Measurements from ENCODE around the gene DMAC2.
"Not testable (repeated sequence)": the region's sequence is repeated elsewhere in the genome, so short reads cannot be mapped to it uniquely, and the experiment has no call there.

Gene DMAC2

DNA sequence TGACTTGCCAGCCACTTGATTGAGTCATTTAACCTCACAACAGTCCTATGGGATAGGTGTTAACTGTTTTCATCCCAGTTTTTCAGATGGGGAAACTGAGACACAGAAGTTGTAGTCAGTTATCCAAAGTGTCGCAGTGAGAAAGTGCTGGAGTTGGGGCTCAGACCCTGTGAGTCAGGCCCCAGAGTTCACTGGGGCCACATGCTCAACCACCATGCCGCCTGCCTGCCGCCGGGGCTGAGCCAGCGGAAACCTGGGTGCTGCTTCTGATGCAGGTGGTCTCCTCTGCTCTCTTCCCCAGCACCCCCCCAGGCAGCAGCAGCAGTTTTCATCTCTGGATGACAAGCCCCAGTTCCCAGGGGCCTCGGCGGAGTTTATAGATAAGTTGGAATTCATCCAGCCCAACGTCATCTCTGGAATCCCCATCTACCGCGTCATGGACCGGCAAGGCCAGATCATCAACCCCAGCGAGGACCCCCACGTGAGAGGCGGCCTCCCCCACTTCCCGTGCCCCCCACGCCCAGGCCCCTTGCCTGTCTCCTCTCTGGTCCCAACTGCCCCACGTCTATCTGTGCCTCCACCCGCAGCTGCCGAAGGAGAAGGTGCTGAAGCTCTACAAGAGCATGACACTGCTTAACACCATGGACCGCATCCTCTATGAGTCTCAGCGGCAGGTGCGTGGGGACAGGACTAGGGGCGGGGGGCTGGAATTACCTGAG is 29.2 kb downstream of the DMAC2 start:
- peaks cover 5% of the 10 kb centered on the region for H3K36me3 ChIP-seq (ENCODE audit: control insufficient read depth, insufficient read depth, low read length)
- WGBS, 2 experiments: 95 to 96% methylated on average over 23 of the region's 23 CpGs
- H3K4me3 ChIP-seq (ENCODE audit: insufficient read depth, low read depth, low read length): no peak overlapping the region
- no peaks in the 10 kb centered on the region for H3K9me3 ChIP-seq (ENCODE audit: control insufficient read depth, low read length)
- H3K27me3 ChIP-seq (ENCODE audit: control insufficient read depth, insufficient read depth, low read length, poor library complexity, severe bottlenecking): no peaks in the 10 kb centered on the region
- peaks cover 5% of the 10 kb centered on the region for H3K4me1 ChIP-seq (ENCODE audit: control insufficient read depth, insufficient read depth, low read length)
- no peak overlapping the region for H3K27ac ChIP-seq (ENCODE audit: insufficient read depth, low read depth, low read length, poor library complexity, severe bottlenecking)

DNA sequence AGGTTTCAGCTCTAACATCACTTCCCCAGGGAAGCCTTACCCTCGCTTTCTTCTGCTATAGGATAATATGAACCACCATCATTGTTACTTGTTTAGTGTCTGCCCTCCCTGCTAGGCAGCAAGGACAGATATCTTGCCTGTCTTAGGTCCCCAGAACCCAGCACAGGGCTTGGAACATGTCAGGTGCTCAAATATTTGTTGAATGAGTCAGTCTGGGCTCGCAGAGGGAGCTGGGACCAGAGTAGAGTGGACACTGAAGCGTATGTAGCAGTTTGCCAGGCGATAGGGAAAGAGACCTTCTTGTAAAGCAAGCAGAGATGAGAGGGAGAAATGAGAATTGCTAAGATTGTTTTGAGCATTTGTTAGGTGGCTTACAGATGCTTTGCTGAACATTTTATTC is 30.4 kb downstream of the DMAC2 start:
- H3K4me3 ChIP-seq (ENCODE audit: insufficient read depth, low read depth, low read length): no peak overlapping the region
- 80 to 81% methylated on average over 4 of the region's 4 CpGs for WGBS, 2 experiments
- H3K9me3 ChIP-seq (ENCODE audit: control insufficient read depth, low read length): no peaks in the 10 kb centered on the region
- peaks cover 5% of the 10 kb centered on the region for H3K4me1 ChIP-seq (ENCODE audit: control insufficient read depth, insufficient read depth, low read length)
- H3K27ac ChIP-seq (ENCODE audit: insufficient read depth, low read depth, low read length, poor library complexity, severe bottlenecking): no peak overlapping the region
- H3K36me3 ChIP-seq (ENCODE audit: control insufficient read depth, insufficient read depth, low read length): peaks cover 5% of the 10 kb centered on the region
- H3K27me3 ChIP-seq (ENCODE audit: control insufficient read depth, insufficient read depth, low read length, poor library complexity, severe bottlenecking): no peaks in the 10 kb centered on the region

DNA sequence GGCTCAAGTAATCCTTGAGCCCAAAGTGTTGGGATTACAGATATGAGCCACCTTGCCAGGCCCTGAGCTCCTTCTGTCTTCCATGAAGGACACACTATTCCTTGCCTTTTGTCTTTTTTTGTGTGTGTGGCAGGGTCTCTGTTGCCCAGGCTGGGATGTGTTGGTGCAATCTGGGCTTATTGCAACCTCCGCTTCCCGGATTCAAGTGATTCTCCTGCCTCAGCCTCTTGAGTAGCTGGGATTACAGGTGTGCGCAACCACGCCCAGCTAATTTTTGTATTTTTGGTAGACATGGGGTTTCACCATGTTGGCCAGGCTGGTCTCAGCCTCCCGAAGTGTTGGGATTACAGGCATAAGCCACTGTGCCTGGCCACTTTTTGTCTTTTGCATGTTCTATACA is 30.9 kb downstream of the DMAC2 start:
- H3K27ac ChIP-seq (ENCODE audit: insufficient read depth, low read depth, low read length, poor library complexity, severe bottlenecking); H3K36me3 ChIP-seq (ENCODE audit: control insufficient read depth, insufficient read depth, low read length); H3K9me3 ChIP-seq (ENCODE audit: control insufficient read depth, low read length); H3K27me3 ChIP-seq (ENCODE audit: control insufficient read depth, insufficient read depth, low read length, poor library complexity, severe bottlenecking); H3K4me1 ChIP-seq (ENCODE audit: control insufficient read depth, insufficient read depth, low read length); H3K4me3 ChIP-seq (ENCODE audit: insufficient read depth, low read depth, low read length): not testable (repeated sequence)
- WGBS, 2 experiments: 89 to 94% methylated on average over 5 of the region's 5 CpGs

DNA sequence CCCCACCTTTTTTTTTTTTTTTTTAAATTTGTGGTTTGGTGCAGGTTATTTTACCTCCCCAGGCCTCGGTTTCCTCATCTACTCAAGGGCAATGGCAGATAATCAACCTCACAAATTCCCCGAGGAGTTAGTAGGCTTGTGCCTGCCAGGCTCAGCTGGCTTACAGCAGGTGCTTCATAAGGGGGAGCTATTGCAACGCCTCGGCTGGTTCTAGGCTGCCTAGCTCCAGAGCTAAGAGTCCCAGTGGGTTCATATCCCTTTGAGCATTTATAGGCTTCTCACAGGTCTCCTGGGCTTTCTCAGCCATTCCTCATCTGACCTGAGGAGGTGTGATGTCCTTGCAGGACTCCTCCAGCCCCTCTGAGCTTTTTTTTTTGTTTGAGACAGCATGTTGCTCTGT is 31.5 kb downstream of the DMAC2 start:
- Histone ChIP-seq H3K27ac (ENCODE audit: insufficient read depth, low read depth, low read length, poor library complexity, severe bottlenecking) (no peak overlapping the region), H3K4me3 (ENCODE audit: insufficient read depth, low read depth, low read length) (no peak overlapping the region), H3K9me3 (ENCODE audit: control insufficient read depth, low read length) (no peaks in the 10 kb centered on the region), H3K4me1 (ENCODE audit: control insufficient read depth, insufficient read depth, low read length) (peaks cover 5% of the 10 kb centered on the region), H3K27me3 (ENCODE audit: control insufficient read depth, insufficient read depth, low read length, poor library complexity, severe bottlenecking) (no peaks in the 10 kb centered on the region), H3K36me3 (ENCODE audit: control insufficient read depth, insufficient read depth, low read length) (peaks cover 5% of the 10 kb centered on the region)
- WGBS, 2 experiments: 76 to 88% methylated on average over 4 of the region's 4 CpGs

DNA sequence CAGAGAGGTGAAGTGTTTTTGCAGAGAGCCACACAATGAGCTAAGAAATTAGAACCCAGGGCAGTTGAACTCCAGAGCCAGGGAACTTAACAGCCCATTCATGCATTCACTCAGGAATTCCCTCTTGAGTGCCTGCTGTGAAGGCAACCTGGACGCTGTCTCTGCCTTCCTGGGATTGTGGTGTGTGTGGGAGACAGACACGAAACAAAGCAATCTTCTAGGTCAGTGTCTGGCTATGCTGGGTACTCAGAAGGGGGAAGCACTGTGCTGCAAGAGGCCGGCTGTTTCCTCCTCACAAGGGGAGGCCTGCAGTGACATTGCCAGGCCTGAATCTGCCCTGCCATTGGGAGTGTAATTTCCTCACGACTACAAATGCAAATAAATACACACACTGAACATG is 32.4 kb downstream of the DMAC2 start:
- WGBS, 2 experiments: 41 to 43% methylated on average over 4 of the region's 4 CpGs
- Histone ChIP-seq H3K4me3 (ENCODE audit: insufficient read depth, low read depth, low read length) (no peak overlapping the region), H3K27me3 (ENCODE audit: control insufficient read depth, insufficient read depth, low read length, poor library complexity, severe bottlenecking) (no peaks in the 10 kb centered on the region), H3K27ac (ENCODE audit: insufficient read depth, low read depth, low read length, poor library complexity, severe bottlenecking) (no peak overlapping the region), H3K36me3 (ENCODE audit: control insufficient read depth, insufficient read depth, low read length) (peaks cover 5% of the 10 kb centered on the region), H3K4me1 (ENCODE audit: control insufficient read depth, insufficient read depth, low read length) (peaks cover 5% of the 10 kb centered on the region), H3K9me3 (ENCODE audit: control insufficient read depth, low read length) (no peaks in the 10 kb centered on the region)

DNA sequence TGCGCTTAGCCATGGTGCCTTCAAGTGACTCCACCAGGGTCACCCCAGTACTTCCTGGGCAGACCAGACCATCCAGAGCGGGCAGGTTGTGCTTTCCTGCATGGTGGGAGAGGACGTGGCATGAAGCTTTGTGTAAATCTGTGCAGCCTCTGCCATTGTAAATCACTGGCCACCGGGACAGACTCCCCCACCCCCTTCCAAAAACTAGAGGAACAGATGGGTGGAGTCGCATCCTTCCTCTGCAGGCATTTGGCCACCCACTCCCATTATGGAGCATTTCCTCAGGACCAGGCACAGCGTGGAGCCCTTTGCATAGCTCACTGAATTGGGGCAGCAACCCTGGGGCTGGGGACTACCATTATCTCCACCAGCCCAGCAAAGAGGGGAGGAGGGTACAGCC is 33.9 kb downstream of the DMAC2 start:
- Histone ChIP-seq H3K4me3 (ENCODE audit: insufficient read depth, low read depth, low read length) (no peak overlapping the region), H3K27ac (ENCODE audit: insufficient read depth, low read depth, low read length, poor library complexity, severe bottlenecking) (no peak overlapping the region), H3K36me3 (ENCODE audit: control insufficient read depth, insufficient read depth, low read length) (no peaks in the 10 kb centered on the region), H3K4me1 (ENCODE audit: control insufficient read depth, insufficient read depth, low read length) (peaks cover 5% of the 10 kb centered on the region), H3K9me3 (ENCODE audit: control insufficient read depth, low read length) (no peaks in the 10 kb centered on the region), H3K27me3 (ENCODE audit: control insufficient read depth, insufficient read depth, low read length, poor library complexity, severe bottlenecking) (no peaks in the 10 kb centered on the region)
- 86 to 89% methylated on average over 6 of the region's 6 CpGs for WGBS, 2 experiments

DNA sequence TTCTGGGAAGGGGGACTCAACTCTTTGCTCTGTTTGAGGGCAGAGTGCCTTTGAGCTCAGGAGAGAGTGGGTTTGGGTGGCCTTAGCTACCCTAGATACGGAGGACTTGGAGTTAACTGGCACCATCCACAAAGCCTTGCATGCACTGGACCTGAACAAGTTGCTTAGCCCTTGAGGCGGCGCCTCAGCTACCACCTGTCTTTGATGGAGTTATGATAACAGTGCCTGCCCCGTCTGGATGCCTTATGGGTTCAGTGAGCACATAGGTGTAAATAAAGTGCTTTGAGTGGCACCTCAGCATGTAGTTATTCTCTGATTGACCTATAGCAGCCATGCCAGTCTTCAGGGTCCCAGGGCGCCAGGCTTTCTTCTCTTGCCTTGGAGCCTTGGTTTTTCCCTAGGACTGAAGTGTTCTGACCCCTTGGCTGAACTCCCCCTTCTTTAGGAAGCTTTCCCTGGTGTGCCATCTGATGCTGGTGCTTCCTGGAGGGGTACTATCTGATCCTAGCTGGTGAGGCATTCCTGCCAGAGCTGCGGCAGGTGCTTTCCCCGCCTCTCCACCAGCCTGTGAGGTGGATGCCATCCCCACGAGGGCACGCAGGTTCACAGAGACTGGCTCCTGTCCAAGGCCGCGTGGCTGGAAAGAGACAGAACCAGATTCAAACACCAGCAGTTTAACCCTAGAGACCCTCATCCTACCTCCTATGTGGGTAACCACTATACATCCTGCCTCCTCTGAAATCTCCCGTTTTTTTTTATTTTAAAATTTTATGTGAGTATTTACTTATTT is 36.3 kb downstream of the DMAC2 start:
- Histone ChIP-seq H3K4me1 (ENCODE audit: control insufficient read depth, insufficient read depth, low read length) (peaks cover 10% of the 10 kb centered on the region), H3K36me3 (ENCODE audit: control insufficient read depth, insufficient read depth, low read length) (no peaks in the 10 kb centered on the region), H3K27me3 (ENCODE audit: control insufficient read depth, insufficient read depth, low read length, poor library complexity, severe bottlenecking) (no peaks in the 10 kb centered on the region), H3K4me3 (ENCODE audit: insufficient read depth, low read depth, low read length) (no peak overlapping the region), H3K9me3 (ENCODE audit: control insufficient read depth, low read length) (no peaks in the 10 kb centered on the region), H3K27ac (ENCODE audit: insufficient read depth, low read depth, low read length, poor library complexity, severe bottlenecking) (no peak overlapping the region)
- WGBS, 2 experiments: 93 to 94% methylated on average over 11 to 12 of the region's 12 CpGs

DNA sequence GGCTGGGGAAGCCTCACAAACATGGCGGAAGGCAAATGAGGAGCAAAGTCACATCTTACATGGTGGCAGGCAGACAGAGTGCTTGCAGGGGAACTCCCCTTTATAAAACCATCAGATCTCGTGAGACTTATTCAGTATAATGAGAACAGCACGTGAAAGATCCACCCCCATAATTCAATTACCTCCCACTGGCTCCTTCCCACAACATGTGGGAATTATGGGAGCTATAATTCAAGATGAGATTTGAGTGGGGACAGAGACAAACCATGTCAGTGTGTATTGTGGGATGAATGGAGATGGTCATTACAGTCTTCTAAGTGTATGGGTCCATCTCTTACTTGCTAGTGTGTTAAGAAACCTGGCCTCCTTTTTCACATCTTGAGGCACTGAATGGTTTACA is 37.7 kb downstream of the DMAC2 start:
- WGBS, 2 experiments: 94 to 97% methylated on average over 2 to 3 of the region's 3 CpGs
- H3K4me3 ChIP-seq (ENCODE audit: insufficient read depth, low read depth, low read length): no peak overlapping the region
- H3K4me1 ChIP-seq (ENCODE audit: control insufficient read depth, insufficient read depth, low read length): peaks cover 7% of the 10 kb centered on the region
- no peaks in the 10 kb centered on the region for H3K36me3 ChIP-seq (ENCODE audit: control insufficient read depth, insufficient read depth, low read length)
- H3K9me3 ChIP-seq (ENCODE audit: control insufficient read depth, low read length): no peaks in the 10 kb centered on the region
- no peaks in the 10 kb centered on the region for H3K27me3 ChIP-seq (ENCODE audit: control insufficient read depth, insufficient read depth, low read length, poor library complexity, severe bottlenecking)
- no peak overlapping the region for H3K27ac ChIP-seq (ENCODE audit: insufficient read depth, low read depth, low read length, poor library complexity, severe bottlenecking)

DNA sequence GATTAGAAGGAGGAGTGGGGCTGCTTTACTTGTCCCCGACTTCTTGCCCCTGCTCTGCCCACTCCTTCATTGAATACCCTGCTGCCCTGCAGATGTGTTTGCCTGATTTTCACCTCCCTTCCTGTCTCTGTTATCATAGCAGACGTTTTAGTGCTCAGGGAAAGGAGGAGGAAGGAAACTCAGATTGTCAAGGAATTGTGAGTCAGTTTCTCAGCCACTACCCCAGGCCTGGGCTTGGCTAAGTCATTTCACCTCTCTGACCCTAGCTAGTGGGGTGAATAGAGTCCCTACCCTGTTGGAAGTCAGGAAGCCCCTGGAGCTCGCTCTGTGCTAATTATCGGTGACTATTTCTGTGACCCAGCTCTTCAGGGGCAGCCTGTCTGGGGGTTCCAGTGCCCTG is 38.2 kb downstream of the DMAC2 start:
- 82 to 87% methylated on average over 4 of the region's 4 CpGs for WGBS, 2 experiments
- Histone ChIP-seq H3K4me1 (ENCODE audit: control insufficient read depth, insufficient read depth, low read length) (peaks cover 5% of the 10 kb centered on the region), H3K27me3 (ENCODE audit: control insufficient read depth, insufficient read depth, low read length, poor library complexity, severe bottlenecking) (no peaks in the 10 kb centered on the region), H3K36me3 (ENCODE audit: control insufficient read depth, insufficient read depth, low read length) (no peaks in the 10 kb centered on the region), H3K9me3 (ENCODE audit: control insufficient read depth, low read length) (no peaks in the 10 kb centered on the region), H3K4me3 (ENCODE audit: insufficient read depth, low read depth, low read length) (no peak overlapping the region), H3K27ac (ENCODE audit: insufficient read depth, low read depth, low read length, poor library complexity, severe bottlenecking) (no peak overlapping the region)

DNA sequence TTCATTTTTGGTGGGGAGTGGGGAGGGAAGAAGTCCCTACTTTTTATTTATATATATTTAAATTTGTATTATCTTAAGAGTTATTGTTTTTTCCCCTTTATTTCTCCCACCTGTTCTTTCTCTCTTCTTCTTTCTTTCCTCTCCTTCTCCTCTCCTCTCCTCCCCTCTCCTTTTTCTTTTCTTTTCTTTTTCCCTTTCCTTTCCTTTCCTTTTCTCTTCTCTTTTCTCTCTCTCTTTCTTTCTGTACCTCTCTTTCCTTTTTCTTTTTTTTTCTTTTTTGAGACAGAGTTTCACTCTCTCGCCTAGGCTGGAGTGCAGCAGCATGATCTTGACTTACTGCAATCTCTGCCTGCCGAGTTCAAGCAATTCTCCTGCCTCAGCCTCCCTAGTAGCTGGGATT is 40.2 kb downstream of the DMAC2 start:
- Histone ChIP-seq H3K4me3 (ENCODE audit: insufficient read depth, low read depth, low read length) (no peak overlapping the region), H3K27ac (ENCODE audit: insufficient read depth, low read depth, low read length, poor library complexity, severe bottlenecking) (no peak overlapping the region), H3K27me3 (ENCODE audit: control insufficient read depth, insufficient read depth, low read length, poor library complexity, severe bottlenecking) (no peaks in the 10 kb centered on the region), H3K9me3 (ENCODE audit: control insufficient read depth, low read length) (no peaks in the 10 kb centered on the region), H3K36me3 (ENCODE audit: control insufficient read depth, insufficient read depth, low read length) (no peaks in the 10 kb centered on the region), H3K4me1 (ENCODE audit: control insufficient read depth, insufficient read depth, low read length) (peaks cover 5% of the 10 kb centered on the region)
- WGBS, 2 experiments: 91% methylated on average over 2 of the region's 2 CpGs
